ENCODE measurements around the gene BLID.
A peak's percentile ranks its signal among the peaks of the same experiment; 100 is the strongest.

Gene BLID, protein sequence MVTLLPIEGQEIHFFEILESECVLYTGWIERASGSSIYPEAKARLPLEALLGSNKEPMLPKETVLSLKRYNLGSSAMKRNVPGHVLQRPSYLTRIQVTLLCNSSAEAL

DNA sequence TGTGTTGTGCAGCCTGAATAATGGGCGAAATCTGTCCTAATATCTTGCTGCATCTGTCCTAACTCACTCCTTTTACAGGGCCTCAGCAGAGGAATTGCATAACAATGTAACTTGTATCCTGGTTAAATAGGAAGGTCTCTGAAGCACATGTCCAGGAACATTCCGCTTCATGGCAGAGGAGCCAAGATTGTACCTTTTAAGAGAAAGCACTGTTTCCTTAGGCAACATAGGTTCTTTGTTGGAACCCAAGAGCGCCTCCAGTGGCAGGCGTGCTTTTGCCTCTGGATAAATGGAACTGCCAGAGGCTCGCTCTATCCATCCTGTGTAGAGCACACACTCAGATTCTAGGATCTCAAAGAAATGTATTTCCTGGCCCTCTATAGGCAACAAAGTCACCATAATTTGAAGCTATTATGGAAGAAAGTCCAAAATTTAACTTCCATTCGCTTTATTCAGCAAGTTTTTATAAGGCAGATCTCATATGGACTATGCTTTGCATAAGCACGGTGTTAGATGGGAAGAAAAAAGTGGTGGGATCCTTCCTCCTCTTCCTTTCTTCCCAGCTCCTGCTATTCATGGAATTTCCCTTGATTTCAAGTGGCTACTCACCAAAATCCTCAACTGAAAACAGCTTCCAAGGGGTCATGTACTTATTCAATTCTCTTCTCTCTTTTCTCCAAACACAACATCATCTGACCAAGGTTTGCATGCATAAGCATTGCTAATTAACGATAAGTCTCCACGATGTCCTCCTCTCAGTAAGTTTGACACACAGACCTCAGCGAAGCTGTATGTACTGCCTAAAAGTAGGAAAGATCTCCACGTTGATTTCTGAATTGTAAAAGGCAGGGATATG, at the start of gene BLID:
BLID (minus strand) TSS at position 692 of the 856 bp plus-strand sequence; CDS start at position 399, 293 bp downstream.
- DNase-seq: no peak

- no peak for DNase-seq
Observed at GRCh38 chr11:122163053-122163819, 47.2 kb upstream of the BLID start.

- no peak for DNase-seq
Observed at GRCh38 chr11:122162095-122162494, 46.1 kb upstream of the BLID start.

GRCh38 chr11:122160841-122161590, 45.0 kb upstream of the BLID start:
- no peak for DNase-seq

DNA sequence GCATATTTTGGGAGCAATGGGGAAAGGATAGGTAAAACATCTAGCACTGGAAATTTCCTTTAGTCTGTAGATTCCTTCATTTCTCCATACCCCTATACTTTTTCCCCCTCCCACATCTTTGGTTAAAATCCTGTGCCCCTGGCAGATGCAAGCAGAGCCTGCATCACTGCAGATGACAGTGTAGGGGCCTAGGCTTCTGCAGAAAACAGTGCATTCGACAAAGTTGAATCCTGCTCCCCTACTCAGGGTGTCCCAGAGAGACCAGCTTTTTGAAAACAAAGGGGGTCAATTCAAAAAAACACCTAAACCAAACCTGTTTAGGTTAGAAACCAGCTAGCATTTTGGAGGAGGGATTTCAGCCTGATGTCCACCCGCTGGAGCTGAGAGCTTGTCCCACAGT, 43.8 kb upstream of the BLID start:
- DNase-seq: peak; percentile 43

DNA sequence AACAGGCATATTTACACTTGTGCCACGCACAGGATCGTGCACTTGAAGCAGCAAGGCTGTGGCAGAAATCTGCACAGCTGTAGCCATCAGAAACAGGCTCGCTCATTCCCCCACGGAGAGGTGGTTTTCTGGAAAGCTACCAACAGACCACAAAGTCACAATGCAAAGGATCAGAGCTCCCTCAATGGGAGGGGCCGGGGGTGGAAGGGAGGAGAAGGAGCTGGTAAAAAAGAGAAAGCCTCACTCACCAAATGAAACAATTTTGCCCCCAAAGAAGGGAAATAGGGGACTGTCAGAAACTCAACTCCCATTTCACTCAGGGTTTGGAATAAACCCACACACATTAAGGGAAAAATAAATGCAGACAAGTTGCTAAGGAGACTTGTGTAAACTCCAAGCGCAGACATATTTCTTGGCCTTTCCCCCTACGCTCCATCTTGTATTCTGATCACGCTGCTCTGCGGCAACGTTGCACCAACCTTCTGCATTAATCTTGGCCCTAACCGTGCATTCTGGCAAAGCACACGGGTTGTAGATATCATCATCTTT, 43.2 kb upstream of the BLID start:
- peak; percentile 88 for DNase-seq

GRCh38 chr11:122158171-122158570, 42.2 kb upstream of the BLID start:
- DNase-seq: peak; percentile 87

GRCh38 chr11:122157653-122158161, 41.7 kb upstream of the BLID start:
- DNase-seq: peak; percentile 87

DNA sequence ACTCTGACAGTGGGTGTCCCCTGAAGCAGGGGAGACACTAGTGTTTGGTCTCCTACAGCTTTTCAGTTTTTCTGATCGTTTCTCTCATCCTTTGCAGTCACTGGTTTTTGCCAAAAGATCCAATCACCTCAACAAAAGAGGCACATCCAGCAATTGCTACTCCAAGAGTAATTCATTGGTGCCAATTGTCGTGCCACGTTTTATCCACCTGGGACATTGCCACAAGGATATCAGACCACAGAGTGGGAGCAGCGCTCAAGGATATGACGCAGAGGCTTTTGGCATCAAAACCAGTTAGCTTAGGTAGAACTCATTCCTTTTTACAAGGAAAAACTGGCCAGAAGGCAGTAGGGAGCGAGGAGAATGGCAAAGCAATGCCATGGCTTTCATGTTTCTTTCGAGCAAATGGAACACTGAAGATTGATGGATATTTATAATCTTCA, 40.9 kb upstream of the BLID start:
- DNase-seq: peak; percentile 93

DNA sequence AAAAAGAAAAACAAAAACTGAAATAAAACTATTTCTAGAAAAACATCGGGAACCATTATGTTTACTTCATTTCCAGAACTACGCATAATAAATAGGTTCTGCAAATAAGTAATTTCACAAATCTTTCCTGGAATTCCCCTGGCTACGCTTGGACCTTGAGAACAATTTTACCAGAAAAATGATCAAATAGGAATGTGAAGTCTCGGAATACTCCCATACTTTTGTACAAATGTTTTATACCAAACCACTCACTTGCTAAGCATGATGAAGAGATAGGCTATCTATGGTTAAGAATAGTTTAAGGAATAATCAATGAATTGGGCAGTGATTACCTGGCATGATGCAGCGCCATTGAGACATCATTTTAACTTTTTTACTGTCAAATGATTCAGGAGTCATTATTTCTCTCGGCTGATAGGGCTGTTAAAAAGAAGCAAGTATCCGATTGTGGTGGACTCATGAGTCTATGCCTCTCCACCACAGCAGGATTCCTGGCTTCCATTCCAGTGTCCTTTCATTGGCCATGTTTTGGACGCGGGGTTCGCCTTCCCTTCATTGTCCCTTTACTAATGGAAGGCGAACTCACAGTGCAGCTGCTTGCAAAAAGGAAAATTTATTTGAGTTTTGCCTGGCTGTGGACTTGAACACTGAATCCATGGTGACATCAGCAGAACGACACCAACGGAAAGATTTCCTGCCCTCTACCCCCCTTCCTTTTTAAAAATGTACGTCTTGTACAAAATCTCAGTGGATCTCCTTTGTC, 39.9 kb upstream of the BLID start:
- peak; percentile 84 for DNase-seq

DNA sequence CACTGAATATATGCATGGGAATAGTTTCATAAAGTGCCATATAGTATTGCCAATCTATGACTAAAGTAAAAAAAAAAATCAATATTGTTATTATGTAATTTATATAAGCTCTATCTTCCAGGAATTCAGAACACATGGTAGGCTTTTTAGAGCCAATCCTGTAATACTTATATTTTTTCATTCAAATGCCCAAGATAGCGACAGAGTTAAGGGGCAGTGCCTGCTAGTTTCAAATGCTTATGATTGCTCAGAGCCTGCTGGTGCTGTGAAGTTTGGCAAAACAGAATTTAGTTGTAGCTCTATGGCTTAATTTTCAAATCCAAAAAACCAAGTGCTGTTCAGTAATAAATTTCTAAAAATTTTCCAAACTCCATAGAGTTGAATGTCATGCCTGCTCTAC, 39.0 kb upstream of the BLID start:
- peak; percentile 58 for DNase-seq

DNA sequence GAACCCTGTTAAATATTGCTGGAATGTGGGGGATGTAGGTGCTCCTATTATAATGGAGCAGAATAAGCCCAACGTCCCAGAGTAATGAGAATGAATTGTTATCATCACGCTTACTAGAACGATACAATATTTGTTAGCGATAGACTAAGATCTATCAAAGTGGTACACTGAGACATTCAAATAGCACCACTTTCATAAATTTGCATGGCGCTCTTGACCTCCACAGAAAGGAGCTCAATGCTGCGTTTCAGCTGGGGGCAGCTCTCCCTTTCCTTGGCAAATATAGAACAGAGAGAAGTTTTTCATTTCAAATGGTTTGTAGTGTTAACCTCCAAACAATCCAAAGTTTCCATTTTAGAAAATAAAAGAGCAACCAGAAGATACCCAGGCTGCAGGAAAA, 38.2 kb upstream of the BLID start:
- DNase-seq: no peak

- no peak for DNase-seq
Observed at GRCh38 chr11:122153746-122154145, 37.7 kb upstream of the BLID start.

- DNase-seq: peak; percentile 54
Observed at GRCh38 chr11:122150216-122151124, 34.5 kb upstream of the BLID start.

GRCh38 chr11:122149202-122149601, 33.2 kb upstream of the BLID start:
- DNase-seq: peak; percentile 22

- no peak for DNase-seq
Observed at GRCh38 chr11:122146475-122146874, 30.5 kb upstream of the BLID start.

GRCh38 chr11:122145715-122146274, 29.8 kb upstream of the BLID start:
- no peak for DNase-seq

GRCh38 chr11:122144752-122145151, 28.7 kb upstream of the BLID start:
- no peak for DNase-seq

- DNase-seq: peak; percentile 94
Observed at GRCh38 chr11:122141725-122142124, 25.7 kb upstream of the BLID start.

DNA sequence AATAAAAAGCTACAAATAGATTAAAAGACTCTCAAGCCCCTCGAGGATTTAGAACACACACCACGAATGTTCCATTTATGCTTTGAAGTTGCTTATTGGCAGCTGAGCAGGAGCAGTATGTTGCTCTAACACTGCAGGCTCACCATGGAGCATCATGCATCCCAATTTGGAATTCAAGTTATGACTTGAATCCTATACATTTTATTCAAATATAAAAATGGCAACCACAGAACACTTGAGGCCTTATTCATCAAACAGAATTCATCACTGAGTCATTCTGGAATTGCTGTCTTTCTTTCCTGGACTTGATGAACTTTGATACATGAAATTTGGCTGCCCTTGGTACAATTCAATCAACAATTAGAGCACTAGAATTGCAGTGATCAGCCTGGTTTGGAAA, 24.5 kb upstream of the BLID start:
- DNase-seq: peak; percentile 23

Data from NCI-H1092 treated with DMSO at 0.1 percent for 48 hours (cell line).